ENCODE measurements around the gene RFPL4A. TPM values are rescaled to one million over a fixed set of nuclear protein-coding genes. Genes with fewer than 3 reads are reported as not detected.

Gene RFPL4A
- total and polyA plus RNA-seq, 2 of the 8 experiments (the other 6 are each of a cell fraction or from before 2014, with no cell fraction given) = not detected

DNA sequence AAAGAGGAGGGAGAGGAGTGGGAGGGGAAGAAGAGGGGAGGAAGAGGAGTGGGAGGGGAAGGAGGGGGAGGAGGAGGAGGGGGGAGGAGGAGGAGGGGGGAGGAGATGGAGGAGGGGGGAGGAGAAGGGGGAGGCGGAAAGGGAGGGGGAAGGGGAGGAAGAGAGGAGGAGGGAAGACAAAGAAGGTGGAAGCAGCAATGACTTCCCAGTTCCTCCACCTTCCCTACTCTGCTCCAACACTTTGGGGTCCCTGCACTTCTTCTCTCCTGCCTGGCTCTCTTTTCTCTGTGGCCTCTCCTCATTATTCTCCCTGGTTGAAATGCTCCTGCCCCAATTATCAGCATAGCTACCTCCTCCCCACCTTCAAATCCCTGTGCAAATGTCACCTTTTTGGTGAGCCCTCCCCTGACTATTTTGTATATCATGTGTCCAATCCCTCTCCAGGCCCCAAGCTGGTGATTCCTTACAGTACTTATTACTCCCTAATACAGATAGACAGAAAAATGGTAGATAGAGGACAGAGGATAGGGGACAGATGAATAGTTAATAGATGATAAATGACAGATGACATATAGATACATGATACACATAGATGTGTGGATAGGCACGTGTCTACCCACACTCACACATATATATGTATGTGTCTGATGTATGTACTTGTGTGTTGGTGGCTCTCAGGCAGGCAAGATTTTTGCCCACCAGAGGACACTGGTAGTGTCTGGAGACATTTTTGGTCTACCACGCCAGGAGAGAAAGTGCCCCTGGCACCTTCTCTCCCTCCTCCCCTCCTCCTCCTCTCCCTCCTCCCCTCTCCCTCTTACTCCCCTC, 45.9 kb upstream of the RFPL4A start (continued):
- no peak for TF ChIP-seq SAP30 (IDR thresholded peaks at IDR 0.05; ENCODE audit: insufficient read depth, insufficient replicate concordance, low read length)
- no peak for TF ChIP-seq KDM4A (IDR thresholded peaks at IDR 0.05; ENCODE audit: low read depth, low read length, severe bottlenecking)
- TF ChIP-seq HDAC6 (IDR thresholded peaks at IDR 0.05; ENCODE audit: low read depth, low read length) = no peak
- TF ChIP-seq KDM1A (IDR thresholded peaks at IDR 0.05; ENCODE audit: borderline replicate concordance, low read length) = no peak
- TF ChIP-seq ASH2L (IDR thresholded peaks at IDR 0.05; ENCODE audit: low read length) = no peak
- TF ChIP-seq CBX8 (IDR thresholded peaks at IDR 0.05; ENCODE audit: borderline replicate concordance, low read depth, low read length) = no peak
- TF ChIP-seq ZNF274 (IDR thresholded peaks at IDR 0.05; ENCODE audit: borderline replicate concordance, extremely low read depth, low read length) = no peak
- TF ChIP-seq CTBP2 (IDR thresholded peaks at IDR 0.05; ENCODE audit: borderline replicate concordance, insufficient read depth, insufficient read length, low read length) = no peak
- TF ChIP-seq, protein P1, sequence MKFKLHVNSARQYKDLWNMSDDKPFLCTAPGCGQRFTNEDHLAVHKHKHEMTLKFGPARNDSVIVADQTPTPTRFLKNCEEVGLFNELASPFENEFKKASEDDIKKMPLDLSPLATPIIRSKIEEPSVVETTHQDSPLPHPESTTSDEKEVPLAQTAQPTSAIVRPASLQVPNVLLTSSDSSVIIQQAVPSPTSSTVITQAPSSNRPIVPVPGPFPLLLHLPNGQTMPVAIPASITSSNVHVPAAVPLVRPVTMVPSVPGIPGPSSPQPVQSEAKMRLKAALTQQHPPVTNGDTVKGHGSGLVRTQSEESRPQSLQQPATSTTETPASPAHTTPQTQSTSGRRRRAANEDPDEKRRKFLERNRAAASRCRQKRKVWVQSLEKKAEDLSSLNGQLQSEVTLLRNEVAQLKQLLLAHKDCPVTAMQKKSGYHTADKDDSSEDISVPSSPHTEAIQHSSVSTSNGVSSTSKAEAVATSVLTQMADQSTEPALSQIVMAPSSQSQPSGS (IDR thresholded peaks at IDR 0.05; ENCODE audit: low read length) = no peak
- TF ChIP-seq TCF12 (IDR thresholded peaks at IDR 0.05; ENCODE audit: low read depth, low read length) = no peak

Data from H1 (cell line).